HG03025 (cell line): ENCODE measurements around the gene MRC2.
"Not testable (repeated sequence)": the region's sequence is repeated elsewhere in the genome, so short reads cannot be mapped to it uniquely, and the experiment has no call there.

Experiments
- ATAC-seq: cut with Tn5 transposase; IDR thresholded peaks from one replicate; pipeline ENCODE4 v1.9.1; 2021; ENCODE audit warnings: mild to moderate bottlenecking, moderate library complexity; ENCODE audit not compliant: unreplicated experiment, low FRiP score

The MRC2 gene

GRCh38 chr17:62627219-62627903 lies at the start of gene MRC2:
MRC2 (plus strand) TSS chr17:62627670; CDS start chr17:62627803, 133 bp downstream.
- ATAC-seq = peak; percentile 44

- no peak for ATAC-seq
Observed at GRCh38 chr17:62578757-62579487, 48.5 kb upstream of the MRC2 start.

GRCh38 chr17:62580947-62581346 lies 46.5 kb upstream of the MRC2 start:
- ATAC-seq = no peak

GRCh38 chr17:62581764-62582163 lies 45.7 kb upstream of the MRC2 start:
- ATAC-seq = no peak

GRCh38 chr17:62587554-62587953 lies 39.9 kb upstream of the MRC2 start:
- no peak for ATAC-seq

- no peak for ATAC-seq
Observed at GRCh38 chr17:62588109-62588508, 39.4 kb upstream of the MRC2 start.

GRCh38 chr17:62591333-62591732 lies 36.1 kb upstream of the MRC2 start:
- ATAC-seq = no peak

GRCh38 chr17:62591822-62592221 lies 35.6 kb upstream of the MRC2 start:
- not testable (repeated sequence) for ATAC-seq

GRCh38 chr17:62592341-62593099 lies 35.0 kb upstream of the MRC2 start:
- no peak for ATAC-seq

GRCh38 chr17:62595484-62595883 lies 32.0 kb upstream of the MRC2 start:
- no peak for ATAC-seq

- ATAC-seq = no peak
Observed at GRCh38 chr17:62596662-62597061, 30.8 kb upstream of the MRC2 start.

- ATAC-seq = no peak
Observed at GRCh38 chr17:62597150-62597549, 30.3 kb upstream of the MRC2 start.

- no peak for ATAC-seq
Observed at GRCh38 chr17:62597920-62598319, 29.6 kb upstream of the MRC2 start.

GRCh38 chr17:62599964-62600657 lies 27.4 kb upstream of the MRC2 start:
- no peak for ATAC-seq

GRCh38 chr17:62600805-62601204 lies 26.7 kb upstream of the MRC2 start:
- no peak for ATAC-seq

- ATAC-seq = no peak
Observed at GRCh38 chr17:62601471-62601870, 26.0 kb upstream of the MRC2 start.

GRCh38 chr17:62603783-62604182 lies 23.7 kb upstream of the MRC2 start:
- not testable (repeated sequence) for ATAC-seq

GRCh38 chr17:62605588-62605987 lies 21.9 kb upstream of the MRC2 start:
- ATAC-seq = no peak

GRCh38 chr17:62611292-62611691 lies 16.2 kb upstream of the MRC2 start:
- peak; percentile 59 for ATAC-seq

- no peak for ATAC-seq
Observed at GRCh38 chr17:62611728-62612127, 15.7 kb upstream of the MRC2 start.

- ATAC-seq = not testable (repeated sequence)
Observed at GRCh38 chr17:62612289-62612688, 15.2 kb upstream of the MRC2 start.
